HG02852 (cell line): Measurements from ENCODE around the gene TBX10.
"Not testable (repeated sequence)": the region's sequence is repeated elsewhere in the genome, so short reads cannot be mapped to it uniquely, and the experiment has no call there.

Experiments
- ATAC-seq: cut with Tn5 transposase; IDR thresholded peaks from one replicate; pipeline ENCODE4 v1.9.1; 2021; ENCODE audit warnings: mild to moderate bottlenecking, moderate library complexity; ENCODE audit not compliant: unreplicated experiment

TBX10 gene

DNA sequence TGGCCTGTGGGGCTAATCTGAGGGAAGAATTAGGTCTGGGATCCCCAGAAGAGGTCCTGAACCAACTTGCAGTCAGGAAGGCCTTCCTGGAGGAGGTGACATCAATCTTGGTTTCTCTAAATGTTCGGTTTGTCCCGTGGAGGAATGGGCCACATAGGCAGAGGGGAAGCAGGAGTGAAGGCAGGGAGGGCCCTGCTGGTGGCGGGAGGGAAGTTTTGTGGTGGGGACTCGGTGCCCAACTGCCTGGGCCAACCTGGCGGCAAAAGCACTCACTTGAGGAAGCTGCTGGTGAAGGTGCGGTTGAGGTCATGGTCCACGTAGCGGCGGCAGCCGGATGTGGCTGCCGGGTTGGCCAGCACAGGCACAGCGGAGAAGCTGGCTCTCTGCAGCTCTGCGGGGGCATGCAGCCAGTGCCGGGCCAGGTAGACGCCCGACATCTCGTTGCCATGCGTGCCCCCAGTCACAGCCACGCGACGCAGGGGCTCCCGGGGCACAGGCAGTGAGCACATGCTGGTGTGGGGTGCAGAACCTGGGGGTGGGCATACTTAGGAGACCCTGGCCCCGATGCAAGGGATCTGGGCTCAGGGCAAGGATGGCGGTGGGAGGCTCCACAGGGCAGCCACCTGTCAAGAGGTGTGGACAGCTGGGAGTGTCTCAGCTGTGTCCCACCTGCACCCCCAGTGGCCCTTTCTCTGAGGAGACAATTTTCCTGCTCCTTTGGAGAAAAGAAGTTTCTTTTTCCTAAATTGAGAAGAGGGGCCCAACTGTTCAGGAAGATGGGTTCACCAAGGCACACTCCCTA lies 7.2 kb upstream of the TBX10 start:
- no peak for ATAC-seq

DNA sequence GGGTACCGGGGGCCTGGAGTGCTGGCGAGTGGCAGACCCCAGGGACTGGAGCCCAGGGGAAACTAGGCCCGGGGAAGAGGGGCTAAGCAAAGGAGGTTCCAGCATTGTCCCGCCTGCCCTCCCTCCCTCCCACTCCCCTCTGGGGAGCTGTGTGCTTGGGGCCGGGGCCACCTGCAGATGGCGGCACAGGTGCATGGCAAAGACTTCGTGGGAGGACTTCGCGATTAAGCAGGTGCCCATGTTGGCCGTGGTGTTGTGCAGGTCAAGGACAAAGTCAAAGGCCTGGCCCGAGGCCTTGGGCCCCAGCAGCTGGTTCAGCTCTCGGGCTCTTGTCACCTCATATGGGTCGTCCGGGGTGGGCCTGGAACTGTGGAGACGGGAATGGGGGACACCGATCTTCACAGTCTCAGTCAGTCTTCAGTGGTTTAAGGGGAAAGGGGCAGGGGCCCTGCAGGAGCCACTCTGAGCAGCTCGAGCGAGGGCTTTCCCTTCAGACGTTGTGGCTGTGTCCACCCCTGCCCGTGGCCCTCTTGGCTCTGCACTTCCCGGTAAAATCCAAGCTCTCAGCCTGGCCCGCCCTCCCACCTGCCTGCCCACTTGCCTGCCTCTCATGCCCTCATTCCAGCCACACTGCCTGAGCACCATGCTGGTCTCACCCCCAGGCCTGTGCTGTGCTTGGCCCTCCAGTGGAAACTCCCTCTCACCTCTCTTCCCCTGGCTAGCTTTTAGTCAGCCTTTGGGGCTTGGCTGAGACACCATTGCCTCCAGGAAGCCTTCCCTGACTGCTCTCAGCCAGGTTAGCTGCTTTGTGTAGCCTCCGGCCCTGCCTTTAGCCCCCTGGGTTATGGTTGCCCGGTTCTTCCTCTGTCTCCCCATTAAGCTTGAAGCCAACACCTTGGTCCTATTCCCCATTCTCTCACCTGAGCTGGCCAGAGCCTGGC lies 6.2 kb upstream of the TBX10 start:
- ATAC-seq = no peak

DNA sequence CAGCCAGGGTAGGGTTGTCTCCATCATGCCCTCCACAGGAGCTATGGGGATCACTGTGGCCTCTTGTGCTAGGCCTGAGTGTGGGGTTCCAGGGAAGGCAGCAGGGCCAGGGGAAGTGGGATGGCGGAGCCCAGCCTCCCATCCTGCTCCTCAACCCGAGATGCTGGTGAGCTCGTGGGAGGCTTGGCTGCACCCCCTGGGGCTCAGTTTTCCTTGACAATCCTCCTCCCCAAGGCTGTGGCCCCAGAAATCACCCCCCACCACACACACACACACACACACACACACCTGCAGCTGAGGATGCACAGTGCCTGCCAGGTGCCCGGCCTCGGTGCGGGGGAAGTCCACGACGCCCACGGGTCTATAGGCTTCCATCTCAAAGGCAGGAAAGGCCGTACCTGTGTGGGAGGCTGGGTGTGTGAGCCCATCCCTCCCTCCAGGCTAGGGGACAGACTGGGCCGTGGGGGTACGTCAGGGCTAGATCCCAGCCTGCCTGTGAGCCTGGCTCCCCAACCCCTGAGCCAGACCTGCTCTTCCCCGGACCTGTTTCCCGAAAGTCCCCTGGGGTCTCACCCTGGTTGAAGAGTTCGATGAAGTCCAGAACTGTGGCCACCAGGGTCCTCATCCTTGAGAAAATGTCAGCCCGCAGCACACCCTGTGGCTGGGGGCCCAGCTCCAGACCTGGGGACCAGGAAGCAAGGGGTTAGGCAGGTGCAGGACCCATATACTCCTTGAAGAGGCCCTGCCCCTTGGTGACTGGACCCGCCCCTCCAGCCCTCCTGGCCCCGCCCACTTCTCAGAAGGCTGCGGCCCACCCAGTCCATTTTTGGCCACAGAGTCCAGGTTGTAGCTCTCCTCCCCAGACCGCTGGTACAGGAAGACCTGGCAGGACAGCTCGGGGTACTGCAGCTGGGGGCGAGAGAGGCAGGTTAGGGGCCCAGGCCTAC lies 5.2 kb upstream of the TBX10 start:
- no peak for ATAC-seq

DNA sequence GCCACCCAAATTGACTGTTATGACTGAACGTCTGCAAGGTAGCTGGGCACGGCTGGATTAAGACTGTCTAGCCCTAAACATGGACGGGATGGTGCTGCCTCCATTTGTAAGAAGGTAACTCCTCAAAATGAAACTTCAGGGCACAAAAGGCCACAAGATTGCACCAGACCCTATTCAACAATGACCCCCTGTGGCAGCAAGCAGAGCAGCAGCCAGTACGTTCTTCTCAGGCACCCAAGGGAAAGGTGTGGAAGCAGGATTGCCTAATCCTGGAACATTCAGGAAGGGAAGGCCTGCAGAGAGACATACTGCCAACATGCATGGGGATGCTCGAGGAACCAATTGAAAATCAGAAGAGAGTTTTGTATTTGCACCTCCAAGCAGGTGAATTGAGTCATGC lies 4.5 kb upstream of the TBX10 start:
- ATAC-seq = no peak

DNA sequence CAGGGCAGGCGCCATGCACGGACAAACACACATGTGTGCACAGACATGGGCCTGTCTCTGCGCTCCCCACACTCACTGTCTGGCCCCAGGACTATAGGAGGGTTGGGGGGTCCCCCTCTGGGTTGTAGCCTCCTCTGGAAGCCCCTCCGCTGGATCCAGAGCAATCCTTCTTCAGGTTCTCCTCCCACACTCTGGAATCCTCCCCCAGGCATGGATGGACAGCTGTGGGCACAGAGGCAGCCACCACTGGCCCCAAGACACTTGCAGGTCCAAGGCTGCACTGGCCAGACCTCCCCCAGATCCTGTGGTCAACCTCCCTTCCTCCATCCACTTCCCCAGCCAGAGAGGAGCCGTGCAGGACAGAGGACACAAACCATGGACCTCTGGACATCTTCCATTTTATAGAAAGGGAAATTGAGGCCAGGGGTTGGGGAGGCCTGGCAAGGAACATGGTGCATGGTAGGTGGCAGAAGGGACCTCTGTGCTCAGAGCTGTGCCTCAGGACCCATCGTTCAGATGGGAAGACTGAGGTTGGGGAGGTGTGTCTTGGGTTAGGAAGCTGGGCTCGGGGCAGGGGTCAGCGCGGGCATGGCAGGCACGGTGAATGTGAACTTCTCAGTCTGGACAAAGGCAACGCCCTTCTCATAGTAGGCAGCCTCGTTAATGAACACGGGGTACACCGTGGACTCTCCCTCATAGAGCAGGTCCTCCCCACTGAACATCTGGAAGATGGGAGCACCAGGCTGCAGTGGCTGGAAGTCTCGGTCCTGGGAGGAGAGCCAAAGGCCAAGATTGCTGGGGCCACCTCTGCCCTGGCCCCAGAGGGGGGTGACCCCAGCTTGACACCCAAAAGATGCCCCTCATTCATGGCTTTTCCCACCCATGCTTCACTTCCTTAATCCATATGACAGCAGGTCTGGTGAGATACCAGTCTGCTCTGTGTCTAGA lies 2.9 kb upstream of the TBX10 start:
- ATAC-seq = no peak

DNA sequence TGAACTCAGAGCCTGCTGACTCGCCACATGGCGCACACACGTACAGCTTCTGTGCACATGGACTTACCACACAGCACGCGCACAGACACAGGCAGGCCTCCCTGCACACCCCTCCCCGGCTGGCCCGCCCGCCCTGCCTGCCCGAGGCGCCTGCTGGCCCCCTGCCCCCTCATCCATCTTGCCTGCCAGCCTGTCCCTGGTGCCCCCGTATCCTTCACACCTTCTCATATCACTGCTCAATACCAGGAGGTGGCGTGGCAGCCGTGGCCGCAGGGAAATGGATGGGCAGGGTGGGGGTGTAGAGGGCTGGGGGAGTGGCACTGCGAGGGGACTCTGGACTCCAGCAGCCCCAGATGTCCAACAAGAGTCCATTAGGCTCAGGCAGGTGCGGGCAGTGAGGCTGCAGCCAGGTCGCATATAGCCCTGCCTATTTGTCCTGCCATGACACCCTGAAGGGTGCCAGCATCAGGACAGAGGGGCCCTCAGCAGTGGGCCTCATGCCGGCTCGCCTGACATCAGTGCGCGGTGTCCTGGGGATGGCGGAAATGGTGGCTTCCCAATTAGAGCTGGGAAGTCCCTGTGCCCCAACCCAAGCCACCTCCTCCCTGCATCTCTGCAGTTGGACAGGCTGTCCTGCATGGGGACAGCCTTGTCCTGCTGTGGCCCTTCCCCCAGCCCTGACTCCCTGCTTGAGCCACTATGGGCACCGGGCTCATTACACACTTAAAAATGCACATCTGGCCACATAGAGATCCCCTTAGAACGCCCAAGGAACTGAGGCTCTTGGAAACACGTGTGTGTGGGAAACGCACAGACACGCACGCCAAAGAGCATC lies 2.0 kb upstream of the TBX10 start:
- no peak for ATAC-seq

DNA sequence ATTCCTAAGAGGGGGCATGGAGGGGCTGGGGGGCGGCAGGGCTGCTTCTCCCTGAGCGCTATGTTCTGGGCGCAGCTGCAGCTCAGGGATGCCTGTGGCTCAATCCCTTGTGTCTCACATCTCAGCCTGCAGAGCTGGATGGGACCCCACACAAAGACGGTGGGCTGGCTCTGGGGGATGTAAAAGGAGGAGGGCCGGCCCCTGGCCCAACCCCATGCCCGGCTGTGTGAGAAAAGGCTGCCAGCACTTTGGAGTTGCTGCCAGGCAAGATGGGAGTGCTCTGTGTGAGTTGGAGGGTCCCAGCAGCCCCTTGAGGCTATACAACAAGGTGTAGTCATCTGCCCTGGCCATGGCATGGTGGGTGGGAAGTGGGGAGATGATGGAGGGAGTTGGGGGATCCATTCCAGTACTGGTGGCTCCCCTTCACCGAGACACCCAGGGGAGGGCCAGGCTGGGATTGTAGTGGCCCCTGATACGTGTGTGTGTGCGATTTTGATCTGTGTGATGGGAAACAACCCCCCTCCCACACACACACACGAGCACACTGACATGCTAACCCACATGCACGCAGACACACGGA lies 1.3 kb upstream of the TBX10 start:
- ATAC-seq = no peak

DNA sequence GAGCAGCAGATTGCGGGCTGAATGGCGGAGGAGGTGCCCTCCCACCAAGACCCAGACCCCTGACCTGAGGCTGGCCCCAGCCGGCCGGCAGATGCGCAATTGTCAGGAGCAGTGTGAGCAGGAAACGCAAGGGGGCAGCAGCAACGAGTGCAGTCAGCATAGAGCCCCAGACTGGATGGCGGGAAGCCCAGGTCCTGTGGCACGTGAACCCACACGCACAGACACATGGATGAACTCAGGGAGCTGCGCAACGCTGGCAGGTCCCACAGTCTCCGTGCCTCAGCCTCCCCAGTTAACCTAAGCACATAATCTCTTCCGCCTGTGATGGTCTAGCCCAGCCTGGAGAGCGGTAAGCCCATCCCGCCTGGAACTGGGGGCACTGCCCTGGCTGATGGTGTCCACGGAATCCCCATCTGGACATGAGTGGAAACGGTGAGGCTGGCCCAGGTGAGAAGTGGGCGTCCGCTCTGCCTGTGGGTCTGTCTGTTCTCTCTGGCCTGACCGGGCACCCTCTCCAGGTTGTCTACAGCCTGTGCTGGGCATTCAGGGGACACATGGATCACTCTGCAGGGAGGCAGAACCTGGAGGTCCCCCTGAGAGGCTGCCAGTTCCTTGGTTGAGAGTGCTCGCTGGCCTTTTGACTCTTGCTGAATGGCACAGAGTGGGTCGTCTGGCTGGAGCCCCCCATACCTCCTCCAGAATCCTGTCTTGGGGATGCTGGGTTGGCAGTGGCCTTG lies 626 bp upstream of the TBX10 start:
- no peak for ATAC-seq

DNA sequence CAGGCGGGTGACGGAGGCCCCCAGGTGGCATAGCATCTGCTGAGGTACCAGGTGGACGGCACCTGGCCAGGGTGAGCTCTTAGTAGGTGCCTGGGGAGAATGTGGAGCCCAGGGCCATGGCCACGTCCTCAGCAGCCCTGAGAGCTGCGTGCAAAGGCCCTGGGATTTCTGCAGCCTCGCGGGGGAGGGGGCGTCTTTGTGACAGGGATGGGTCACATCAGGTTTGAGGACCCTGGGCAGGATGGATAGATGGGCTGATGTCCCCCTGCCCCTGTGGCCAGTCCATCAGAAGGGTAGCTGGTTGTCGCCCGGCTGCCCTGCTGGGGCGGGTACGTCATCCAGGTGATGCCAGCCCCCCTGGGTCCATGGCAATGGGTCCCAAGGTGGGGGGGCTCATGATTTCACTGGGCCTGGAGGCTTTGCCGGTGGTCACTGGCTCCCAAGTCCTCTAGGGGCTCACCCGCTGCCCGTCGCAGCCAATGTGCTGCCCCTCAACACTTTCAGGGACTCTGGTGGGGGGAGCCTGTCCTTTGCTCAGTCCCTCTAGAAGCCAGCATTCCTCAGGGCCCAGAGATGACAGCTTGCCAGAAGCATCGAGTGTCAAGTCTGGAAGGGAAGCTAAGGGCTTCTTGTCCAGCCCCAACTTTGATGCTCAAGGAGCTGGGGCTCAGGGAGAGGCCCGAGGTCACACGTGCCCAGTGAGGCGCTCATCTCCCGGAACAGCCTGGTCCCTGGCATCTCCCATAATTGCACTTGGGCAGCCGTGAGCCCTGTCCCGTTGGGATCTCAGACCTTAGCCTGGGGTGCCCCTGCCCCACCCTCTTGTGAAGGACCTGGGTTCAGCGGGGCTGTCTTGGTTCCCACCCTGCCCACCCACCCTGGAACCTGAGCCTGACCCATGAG lies 777 bp downstream of the TBX10 start:
- no peak for ATAC-seq

DNA sequence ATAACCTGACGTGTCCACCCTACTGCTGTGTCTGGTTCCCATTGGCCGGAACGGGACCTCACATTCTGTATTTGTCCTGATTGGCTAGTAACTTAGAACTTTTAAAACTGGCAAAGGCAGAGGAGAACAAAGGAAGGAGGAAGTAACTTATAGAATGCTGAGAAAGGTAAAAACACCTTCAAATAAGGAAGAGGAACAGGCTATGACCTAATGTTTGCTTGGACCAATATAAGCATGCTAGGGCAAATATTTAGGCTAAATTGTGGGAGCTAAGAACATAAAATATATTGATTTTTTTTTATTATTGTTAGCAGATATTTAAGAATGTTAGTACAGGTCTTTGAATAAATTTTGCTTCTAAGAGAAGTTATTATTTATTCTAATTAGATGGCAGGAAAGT lies 2.1 kb downstream of the TBX10 start:
- not testable (repeated sequence) for ATAC-seq

DNA sequence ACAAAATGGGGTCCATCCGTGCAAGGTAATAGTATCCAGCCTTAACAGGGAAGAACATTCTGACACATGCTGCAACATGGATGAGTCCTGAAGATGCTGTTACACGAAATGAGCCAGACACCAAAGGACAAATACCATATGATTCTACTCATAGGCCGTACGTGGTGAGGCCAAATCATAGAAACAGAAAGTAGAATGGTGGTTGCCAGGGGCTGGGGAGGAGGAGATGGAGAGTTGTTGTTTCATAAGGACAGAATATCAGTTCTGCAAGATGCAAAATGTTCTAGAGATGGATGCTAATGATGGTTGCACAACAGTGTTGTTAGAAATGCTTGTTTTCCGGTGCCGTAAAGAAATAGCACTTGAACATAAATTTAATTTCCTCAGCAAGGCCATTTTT lies 2.6 kb downstream of the TBX10 start:
- ATAC-seq = no peak

DNA sequence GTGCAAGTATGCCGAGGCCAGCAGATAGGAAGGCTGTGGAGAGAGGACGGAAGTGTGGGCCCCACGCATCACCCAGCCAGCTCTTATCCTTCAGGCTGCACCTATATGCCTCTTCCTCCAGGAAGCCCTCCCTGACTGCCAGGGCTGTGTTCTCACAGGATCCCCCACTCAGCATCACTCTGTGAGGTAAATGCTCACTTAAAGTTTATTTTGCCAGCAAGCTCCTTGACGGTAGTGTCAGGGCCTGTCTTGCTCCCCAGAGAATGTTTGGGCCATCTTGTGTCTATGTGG lies 4.4 kb downstream of the TBX10 start:
- ATAC-seq = no peak

DNA sequence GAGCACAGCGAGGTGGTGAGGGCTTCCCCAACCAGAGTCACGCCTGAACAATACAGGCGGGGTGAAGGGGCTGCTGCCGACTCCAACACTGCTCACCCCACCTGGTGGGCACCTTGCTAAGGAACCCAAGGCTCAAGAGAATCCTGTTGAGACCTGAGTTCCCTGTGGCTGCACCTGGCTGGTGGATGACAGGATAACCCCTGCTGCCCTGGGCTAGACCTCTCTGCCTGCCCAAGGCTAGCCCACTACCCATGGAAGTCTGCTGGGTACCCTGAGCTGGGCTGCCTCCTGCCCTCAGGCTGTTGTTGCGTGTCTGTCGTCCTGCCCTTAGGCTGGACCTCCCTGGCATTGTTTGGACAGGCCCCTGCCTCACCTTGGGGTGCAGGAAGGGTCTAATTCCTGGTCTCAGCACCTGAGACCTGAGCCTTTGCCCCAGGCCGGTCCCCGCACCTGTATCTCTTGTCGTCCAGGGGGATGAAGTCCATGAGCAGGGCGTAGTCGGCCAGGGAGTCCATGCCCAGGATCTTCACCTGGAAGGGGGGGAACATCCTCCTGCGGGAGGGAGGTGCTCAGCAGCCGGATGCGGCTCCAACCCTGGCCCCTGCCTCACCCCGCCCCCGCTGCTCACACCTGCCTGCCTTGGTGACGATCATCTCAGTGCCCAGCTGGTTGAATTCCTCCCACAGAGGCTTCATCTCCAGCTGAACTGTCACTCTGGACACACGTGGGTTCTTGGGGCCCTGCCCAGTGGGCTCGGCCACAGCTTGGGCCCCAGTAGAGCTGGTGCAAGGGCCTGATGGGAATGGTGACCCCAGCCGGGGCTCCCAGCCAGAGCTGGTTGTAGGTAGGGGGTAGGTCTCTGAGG lies 5.0 kb downstream of the TBX10 start:
- ATAC-seq = no peak

DNA sequence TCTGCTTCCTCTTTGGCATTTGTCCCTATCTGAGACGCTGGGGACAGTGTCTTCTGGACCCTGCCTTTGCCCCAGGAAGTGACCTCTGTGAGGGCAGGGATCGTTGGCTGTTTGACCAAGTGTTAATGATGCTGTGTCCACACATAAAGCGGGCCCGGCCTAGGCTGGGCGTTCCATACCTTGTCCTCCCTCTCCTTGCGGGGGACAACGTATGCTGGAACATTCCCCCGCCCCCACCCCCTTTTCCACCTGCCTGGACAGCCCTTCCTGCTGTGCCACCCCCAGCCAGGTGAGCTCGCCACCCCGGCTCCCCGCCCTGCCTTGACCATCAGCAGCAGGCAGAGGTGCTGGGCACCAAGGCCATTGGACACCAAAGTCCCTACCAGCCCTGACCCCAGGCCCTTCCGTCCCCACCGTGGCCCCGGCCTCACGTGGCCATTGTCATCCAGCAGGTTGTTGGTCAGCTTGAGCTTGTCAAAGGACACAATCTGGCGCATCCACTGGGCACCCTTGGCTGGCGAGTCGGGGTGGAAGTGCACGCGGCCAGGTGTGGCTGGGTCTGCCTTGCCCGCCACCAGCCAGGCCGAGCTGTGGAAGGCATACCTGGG lies 5.7 kb downstream of the TBX10 start:
- no peak for ATAC-seq

DNA sequence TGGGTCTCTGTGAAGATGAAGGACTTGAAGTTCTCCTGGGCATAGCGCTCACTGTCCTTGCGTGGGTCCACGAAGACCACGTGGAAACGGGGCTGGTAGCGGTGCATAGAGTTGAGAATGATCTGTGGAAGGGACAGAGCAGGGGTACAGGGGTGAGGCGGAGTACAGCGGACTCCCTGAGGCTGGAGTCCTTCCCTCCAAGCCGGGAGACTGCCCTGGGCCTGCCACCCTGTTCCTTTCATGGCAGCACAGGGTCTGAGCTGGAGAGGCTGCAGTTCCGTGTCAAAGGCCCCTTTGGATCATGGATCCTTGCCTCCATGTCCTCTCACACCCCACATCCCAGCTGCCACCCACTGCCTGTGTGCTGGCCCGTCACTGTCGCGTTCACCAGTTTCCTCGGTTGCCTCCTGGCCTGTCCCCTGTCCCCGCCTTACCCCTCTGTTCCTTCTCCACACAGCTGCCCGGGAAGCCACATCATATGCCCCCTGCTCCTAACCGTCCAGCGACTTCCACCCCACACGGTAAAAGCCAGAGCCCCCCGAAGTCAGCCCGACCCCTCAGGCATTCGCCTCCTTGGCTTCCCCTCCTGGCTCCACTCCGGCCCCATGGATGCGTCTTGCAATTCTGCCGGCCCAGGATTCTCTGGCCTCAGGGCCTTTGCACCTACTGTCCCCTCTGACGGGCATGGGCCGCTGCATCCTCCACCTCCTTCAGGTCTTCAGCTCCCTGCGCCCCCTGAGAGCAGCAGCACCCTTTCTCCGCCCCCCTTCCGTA lies 6.4 kb downstream of the TBX10 start:
- ATAC-seq = no peak
